K562 (cell line): Measurements from ENCODE around the gene TRAPPC4. TPM values are rescaled to one million over a fixed set of nuclear protein-coding genes. Genes with fewer than 3 reads are reported as not detected.

Experiments
- BRF2 ChIP-seq: IDR thresholded peaks from 3 replicates; pipeline ENCODE4 v1.6.1; 2011; ENCODE audit warnings: borderline replicate concordance, mild to moderate bottlenecking; ENCODE audit not compliant: insufficient read length, insufficient read depth
- CBX1 ChIP-seq: sonication (generic); IDR thresholded peaks from 2 replicates; pipeline ENCODE4 v1.6.1; 2016; ENCODE audit warnings: antibody characterized with exemption, low read depth, mild to moderate bottlenecking
- CUX1 ChIP-seq: fragments of 200-800 bp; sonication (Bioruptor generic); IDR thresholded peaks from 2 replicates; pipeline ENCODE4 v1.6.1; 2016; ENCODE audit warnings: missing genetic modification characterization, missing compliant biosample characterization
- ETV5 ChIP-seq: sonication (generic); formaldehyde crosslinking; IDR thresholded peaks from 2 replicates; pipeline ENCODE4 v1.4.0; 2020; ENCODE audit warnings: low read depth, mild to moderate bottlenecking, missing genetic modification reagents
- HEY1 ChIP-seq: fragments of 250-450 bp; sonication (Bioruptor Pico); IDR thresholded peaks from 2 replicates; pipeline ENCODE4 v1.5.0; 2020; ENCODE audit warnings: mild to moderate bottlenecking, moderate library complexity, borderline replicate concordance
- HMGN3 ChIP-seq: IDR thresholded peaks from 2 replicates; pipeline ENCODE4 v1.6.1; 2011; ENCODE audit warnings: borderline replicate concordance, low read depth, mild to moderate bottlenecking, mixed read lengths, low read length; ENCODE audit not compliant: insufficient read length; ENCODE audit errors: extremely low read depth
- HNRNPLL ChIP-seq: fragments of 200-400 bp; formaldehyde crosslinking; IDR thresholded peaks from 2 replicates; pipeline ENCODE4 v1.6.1; 2017; ENCODE audit warnings: low read length, low read depth, mild to moderate bottlenecking; ENCODE audit not compliant: poor library complexity, severe bottlenecking
- KDM4B ChIP-seq, 2 experiments: fragments of 450-650 bp in 1 of 2; sonication (generic) in 1 of 2; IDR thresholded peaks; 2 replicates each; pipeline ENCODE4 v1.6.1; 2016 to 2017; ENCODE audit warnings: borderline replicate concordance in 2 of 2, antibody characterized with exemption in 1 of 2, low read depth in 1 of 2, mild to moderate bottlenecking in 1 of 2
- MEF2D ChIP-seq: conservative IDR thresholded peaks from 2 replicates; pipeline ENCODE4 v1.6.1; 2016; ENCODE audit warnings: low read depth, missing genetic modification characterization, missing compliant biosample characterization
- NCOA1 ChIP-seq: fragments of 450-650 bp; IDR thresholded peaks from 2 replicates; pipeline ENCODE4 v1.6.1; 2016; ENCODE audit warnings: low read depth
- PML ChIP-seq: IDR thresholded peaks from 2 replicates; pipeline ENCODE4 v1.6.1; 2012; ENCODE audit warnings: low read length, inconsistent platforms
- RBFOX2 ChIP-seq: fragments of 200-400 bp; formaldehyde crosslinking; IDR thresholded peaks from 2 replicates; pipeline ENCODE4 v1.6.1; 2017; ENCODE audit warnings: low read depth, mild to moderate bottlenecking, low read length, moderate library complexity
- TEAD1 ChIP-seq, 2 experiments: fragments of 450-650 bp in 1 of 2; sonication (generic) in 1 of 2; formaldehyde crosslinking; IDR thresholded peaks; 2 replicates each; pipeline versions ENCODE4 v1.4.0 to v1.8.0; 2020 to 2022; ENCODE audit warnings: mild to moderate bottlenecking in 2 of 2, missing genetic modification reagents in 1 of 2
- VEZF1 ChIP-seq: fragments of 200-800 bp; sonication (Bioruptor generic); IDR thresholded peaks from 2 replicates; pipeline ENCODE4 v1.6.1; 2017; ENCODE audit warnings: missing genetic modification characterization, missing compliant biosample characterization
- ZBTB17 ChIP-seq: fragments of 450-650 bp; formaldehyde crosslinking; IDR thresholded peaks from 2 replicates; pipeline ENCODE4 v1.4.0; 2020; ENCODE audit warnings: mild to moderate bottlenecking
- ZC3H4 ChIP-seq: sonication (generic); formaldehyde crosslinking; IDR thresholded peaks from 2 replicates; pipeline ENCODE4 v1.9.0; 2021; ENCODE audit warnings: missing genetic modification reagents, borderline replicate concordance
- ZEB2 ChIP-seq: fragments of 450-650 bp; IDR thresholded peaks from 2 replicates; pipeline ENCODE4 v1.6.1; 2016
- ZNF444 ChIP-seq: fragments of 250-450 bp; sonication (Bioruptor Pico); IDR thresholded peaks from 2 replicates; pipeline ENCODE4 v1.4.0; 2020; ENCODE audit warnings: mild to moderate bottlenecking, moderate library complexity
- polyA plus RNA-seq, 8 experiments: library from polyadenylated mRNA; depleted of rRNA in 4 of 8; stranded (reverse) in 5 of 8; unstranded in 3 of 8; fragments of >200 nt; fragmentation: Nextera tagmentation in 2 of 8; fragmentation: Illumina TruSeq in 1 of 8; extraction: Ambion mirVana in 2 of 8; extraction: Trizol in 1 of 8; gene quantifications; 2 replicates each; pipeline versions ENCODE4 v1.2.1 to v1.2.3, GENCODE V29; 2011 to 2014; ENCODE audit warnings: inconsistent platforms in 1 of 8, missing spikeins in 1 of 8
- total RNA-seq, 7 experiments: library from RNA; depleted of rRNA in 6 of 7; stranded (reverse); fragments of >200 nt in 6 of 7; fragmentation: Illumina TruSeq in 2 of 7; extraction: Trizol in 2 of 7; gene quantifications; 2 replicates each; pipeline versions ENCODE4 v1.2.1 to v1.2.3, GENCODE V29; 2011 to 2021; ENCODE audit warnings: low replicate concordance in 1 of 7

TRAPPC4 gene
- total and polyA plus RNA-seq, 9 of the 15 experiments (the other 6 are each of a cell fraction or from before 2014, with no cell fraction given): 121 to 524 (median 142) TPM

GRCh38 chr11:118980191-118980881 lies 38.2 kb upstream of the TRAPPC4 start (continued):
- TF ChIP-seq CUX1 (CRISPR knock-in tag): peak; percentile 21; the same call in 1 of the 2 replicates
- peak; percentile 82 for TF ChIP-seq ZEB2
- peak; percentile 23 for TF ChIP-seq HNRNPLL
- TF ChIP-seq BRF2: no peak
- no peak; the same call in 1 of the 2 replicates for TF ChIP-seq PML
- peak; percentile 61; the same call in 1 of the 2 replicates for TF ChIP-seq CBX1
- TF ChIP-seq RBFOX2: peak; percentile 72
- peak; percentile 17 to 81; a peak in 1 of 4 replicates for TF ChIP-seq TEAD1 (CRISPR knock-in tag; IDR thresholded peaks at IDR 0.05)
- TF ChIP-seq ZBTB17 (CRISPR knock-in tag): peak; percentile 61; the same call in 1 of the 2 replicates
- TF ChIP-seq ZC3H4: no peak
- TF ChIP-seq HMGN3: peak; percentile 61
- TF ChIP-seq VEZF1: peak; percentile 53
- TF ChIP-seq ZNF444 (CRISPR knock-in tag): no peak
- no peak for TF ChIP-seq HEY1 (CRISPR knock-in tag)
- TF ChIP-seq ETV5: peak; percentile 70; the same call in 1 of the 2 replicates
- no peak for TF ChIP-seq KDM4B (IDR thresholded peaks at IDR 0.05; ENCODE audit: borderline replicate concordance in 2 of 2, low read depth in 1 of 2)
- peak; percentile 70 for TF ChIP-seq NCOA1
- TF ChIP-seq MEF2D: 0 out of 2 replicates have a peak, but pooled peaks have one; percentile 29
